HG03097 (cell line): ENCODE results near the gene TTC7B.

Experiments
- ATAC-seq: cut with Tn5 transposase; IDR thresholded peaks from one replicate; pipeline ENCODE4 v1.9.1; 2021; ENCODE audit not compliant: unreplicated experiment, low FRiP score

TTC7B gene

GRCh38 chr14:90608281-90608680 is 207.9 kb downstream of the TTC7B start:
- ATAC-seq = no peak

GRCh38 chr14:90607141-90607540 is 209.1 kb downstream of the TTC7B start:
- ATAC-seq = no peak

- no peak for ATAC-seq
Observed at GRCh38 chr14:90606434-90606833, 209.8 kb downstream of the TTC7B start.

- ATAC-seq = no peak
Observed at GRCh38 chr14:90605430-90605829, 210.8 kb downstream of the TTC7B start.

GRCh38 chr14:90604356-90604755 is 211.9 kb downstream of the TTC7B start:
- ATAC-seq = no peak

- no peak for ATAC-seq
Observed at GRCh38 chr14:90603841-90604240, 212.4 kb downstream of the TTC7B start.

- ATAC-seq = no peak
Observed at GRCh38 chr14:90603336-90603735, 212.9 kb downstream of the TTC7B start.

- no peak for ATAC-seq
Observed at GRCh38 chr14:90602088-90602687, 214.0 kb downstream of the TTC7B start.

- no peak for ATAC-seq
Observed at GRCh38 chr14:90601563-90601962, 214.7 kb downstream of the TTC7B start.

GRCh38 chr14:90600619-90601018 is 215.6 kb downstream of the TTC7B start:
- no peak for ATAC-seq

- ATAC-seq = no peak
Observed at GRCh38 chr14:90599748-90600507, 216.3 kb downstream of the TTC7B start.

GRCh38 chr14:90599339-90599738 is 216.9 kb downstream of the TTC7B start:
- ATAC-seq = no peak

- ATAC-seq = no peak
Observed at GRCh38 chr14:90597961-90598360, 218.3 kb downstream of the TTC7B start.

GRCh38 chr14:90596733-90597132 is 219.5 kb downstream of the TTC7B start:
- ATAC-seq = no peak

GRCh38 chr14:90593254-90594040 is 222.8 kb downstream of the TTC7B start:
- ATAC-seq = no peak

GRCh38 chr14:90592655-90593054 is 223.6 kb downstream of the TTC7B start:
- no peak for ATAC-seq

GRCh38 chr14:90587918-90588317 is 228.3 kb downstream of the TTC7B start:
- no peak for ATAC-seq

GRCh38 chr14:90587252-90587910 is 228.8 kb downstream of the TTC7B start:
- ATAC-seq = no peak

GRCh38 chr14:90585106-90585505 is 231.1 kb downstream of the TTC7B start:
- ATAC-seq = no peak

- ATAC-seq = no peak
Observed at GRCh38 chr14:90583916-90584605, 232.2 kb downstream of the TTC7B start.
